Testis (tissue), 3 donors: Measurements from ENCODE around the gene PHF12. TPM values are rescaled to one million over a fixed set of nuclear protein-coding genes. Genes with fewer than 3 reads are reported as not detected.
A peak's percentile ranks its signal among the peaks of the same experiment; 100 is the strongest.

ENCODE experiments used
- DNase-seq: peaks from one replicate; pipeline ENCODE4 v3.0.0-alpha.2; 2019
- H3K27ac ChIP-seq, 2 donors: fragments of 200-600 bp; sonication (generic); one replicate each; pipeline ENCODE4 v1.5.1; 2019
- H3K27me3 ChIP-seq: fragments of 200-600 bp; sonication (generic); one replicate; pipeline ENCODE4 v1.5.1; 2019
- H3K36me3 ChIP-seq: fragments of 200-600 bp; sonication (generic); one replicate; pipeline ENCODE4 v1.5.1; 2017; ENCODE audit warnings: low read depth; ENCODE audit errors: missing control alignments
- H3K4me1 ChIP-seq: fragments of 200-600 bp; sonication (generic); one replicate; pipeline ENCODE4 v1.5.1; 2019
- H3K4me3 ChIP-seq, 2 donors: fragments of 200-600 bp; sonication (generic); one replicate each; pipeline ENCODE4 v1.5.1; 2017 to 2019
- H3K9me3 ChIP-seq: fragments of 200-600 bp; sonication (generic); one replicate; pipeline ENCODE4 v1.5.1; 2017
- POLR2A ChIP-seq: fragments of 450-650 bp; IDR thresholded peaks from one replicate; pipeline ENCODE4 v1.6.1; 2017; ENCODE audit warnings: antibody characterized with exemption, mild to moderate bottlenecking, moderate library complexity
- WGBS, 2 donors: methylation state at CpG; one replicate each; pipeline ENCODE4 v1.1.5; 2018; 5-methylcytosine and 5-hydroxymethylcytosine counted together
- intact Hi-C: fragments of 100-400 bp; cut with DNase I; formaldehyde crosslinking; loops from one replicate; pipeline ENCODE4 v1.15.1; 2023; ENCODE audit warnings: low total_unique reads
- polyA plus RNA-seq: library from polyadenylated mRNA; stranded (reverse); fragments of 350-450 nt; fragmentation: Illumina TruSeq; extraction: RNeasy Lipid Tissue Mini Kit (QIAGEN cat#74804); gene quantifications from one replicate; pipeline ENCODE4 v1.2.3, GENCODE V29; 2014; ENCODE audit warnings: low read depth, low replicate concordance; ENCODE audit not compliant: insufficient read depth
- total RNA-seq, 2 donors: library from RNA; depleted of rRNA; stranded (reverse); fragments of >200 nt; gene quantifications; one replicate each; pipeline ENCODE4 v1.2.3, GENCODE V29; 2016
- TF ChIP-seq, protein P1 (sequence below), 3 experiments: fragments of 450-650 bp in 2 of 3; fragments of 200-600 bp in 1 of 3; sonication (generic) in 1 of 3; IDR thresholded peaks; one replicate each; pipeline ENCODE4 v1.5.1; 2016 to 2019; ENCODE audit warnings: antibody characterized with exemption in 3 of 3, mild to moderate bottlenecking in 2 of 3, moderate library complexity in 1 of 3

PHF12 gene
- total and polyA plus RNA-seq, 3 donors from 2014 or later, result 38.8 to 85.3 (median 82.4) TPM

GRCh38 chr17:28898527-28898955 lies 52.8 kb downstream of the PHF12 start:
- Histone ChIP-seq H3K9me3 (no peaks in the 10 kb centered on the region), H3K36me3 (no peaks in the 10 kb centered on the region), H3K4me1 (peaks cover 30% of the 10 kb centered on the region), H3K4me3 (no peak overlapping the region), H3K27ac (no peak overlapping the region), H3K27me3 (no peaks in the 10 kb centered on the region)
- TF ChIP-seq, protein P1, sequence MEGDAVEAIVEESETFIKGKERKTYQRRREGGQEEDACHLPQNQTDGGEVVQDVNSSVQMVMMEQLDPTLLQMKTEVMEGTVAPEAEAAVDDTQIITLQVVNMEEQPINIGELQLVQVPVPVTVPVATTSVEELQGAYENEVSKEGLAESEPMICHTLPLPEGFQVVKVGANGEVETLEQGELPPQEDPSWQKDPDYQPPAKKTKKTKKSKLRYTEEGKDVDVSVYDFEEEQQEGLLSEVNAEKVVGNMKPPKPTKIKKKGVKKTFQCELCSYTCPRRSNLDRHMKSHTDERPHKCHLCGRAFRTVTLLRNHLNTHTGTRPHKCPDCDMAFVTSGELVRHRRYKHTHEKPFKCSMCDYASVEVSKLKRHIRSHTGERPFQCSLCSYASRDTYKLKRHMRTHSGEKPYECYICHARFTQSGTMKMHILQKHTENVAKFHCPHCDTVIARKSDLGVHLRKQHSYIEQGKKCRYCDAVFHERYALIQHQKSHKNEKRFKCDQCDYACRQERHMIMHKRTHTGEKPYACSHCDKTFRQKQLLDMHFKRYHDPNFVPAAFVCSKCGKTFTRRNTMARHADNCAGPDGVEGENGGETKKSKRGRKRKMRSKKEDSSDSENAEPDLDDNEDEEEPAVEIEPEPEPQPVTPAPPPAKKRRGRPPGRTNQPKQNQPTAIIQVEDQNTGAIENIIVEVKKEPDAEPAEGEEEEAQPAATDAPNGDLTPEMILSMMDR (IDR thresholded peaks at IDR 0.05), result no peak
- no peak for TF ChIP-seq POLR2A
- no peak for DNase-seq
- intact Hi-C loops, result no loop called here
- 77 to 86% methylated on average over 2 to 12 of the region's 12 CpGs for WGBS, 2 donors

- H3K9me3 ChIP-seq, result no peaks in the 10 kb centered on the region
- no peaks in the 10 kb centered on the region for H3K36me3 ChIP-seq
- intact Hi-C loops, result no loop called here
- DNase-seq, result peak; percentile 58
- H3K27me3 ChIP-seq, result no peaks in the 10 kb centered on the region
- 24 to 25% methylated on average over 14 to 17 of the region's 23 CpGs for WGBS, 2 donors
- H3K4me1 ChIP-seq, result peaks cover 26% of the 10 kb centered on the region
- H3K27ac ChIP-seq, result peak overlapping the region; percentile 87 to 91
- H3K4me3 ChIP-seq, result peak overlapping the region; percentile 80 to 81
- TF ChIP-seq, protein P1 (IDR thresholded peaks at IDR 0.05), result no peak
- no peak for TF ChIP-seq POLR2A
Measured at GRCh38 chr17:28897769-28898526, 53.4 kb downstream of the PHF12 start.

DNA sequence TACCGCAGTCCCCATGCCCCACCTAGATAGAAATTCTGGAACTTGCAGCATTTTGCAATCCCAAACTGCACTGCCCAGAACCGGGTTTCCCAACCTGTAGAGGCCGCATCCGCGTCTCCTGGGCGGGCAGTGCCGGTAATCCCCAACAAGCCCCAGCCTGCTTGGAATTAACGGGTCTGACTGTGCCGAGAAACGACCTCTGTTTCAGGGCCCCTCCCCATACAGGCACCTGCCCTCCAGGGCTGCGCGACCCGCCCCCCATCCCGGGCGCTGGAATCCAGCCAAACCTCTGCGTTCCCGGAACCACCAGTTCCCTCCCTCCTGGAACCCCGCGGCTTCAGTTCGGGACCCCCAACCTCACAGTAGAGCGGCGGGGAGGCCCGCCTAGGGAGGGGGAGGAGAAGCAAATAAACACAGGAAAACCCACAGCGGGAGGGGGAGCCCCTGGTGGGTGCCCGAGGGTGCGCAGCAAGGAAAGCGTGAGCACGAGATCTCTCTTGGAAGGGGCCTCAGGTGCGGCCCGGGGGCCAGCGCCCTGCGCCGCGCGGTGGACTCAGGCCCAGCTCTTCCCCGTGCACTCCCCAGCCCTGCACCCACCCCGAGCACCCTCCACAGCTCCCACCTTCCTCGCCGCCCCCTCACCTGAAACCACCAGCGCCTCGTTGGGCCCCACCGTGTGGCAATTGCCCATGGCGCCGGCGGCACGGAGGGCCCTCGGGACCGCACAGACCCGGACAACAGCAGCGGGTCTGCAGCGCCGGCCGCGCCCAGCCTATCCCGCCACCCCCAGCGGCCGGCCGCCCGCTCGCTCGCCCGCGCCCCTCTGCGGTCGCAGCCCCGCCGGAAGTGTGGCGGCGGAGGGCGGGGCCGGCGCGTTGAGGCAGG lies 54.2 kb downstream of the PHF12 start, which contains the start of gene FLOT2:
FLOT2 (minus strand) TSS at position 850 of the 885 bp plus-strand sequence; CDS start at position 691, 159 bp downstream.
- intact Hi-C loops, result no loop called here
- peak; percentile 64 for DNase-seq
- Histone ChIP-seq H3K9me3 (no peaks in the 10 kb centered on the region), H3K4me3 (peak within 1 kb of the TSS; percentile 80 to 81), H3K4me1 (peaks cover 26% of the 10 kb centered on the region), H3K36me3 (no peaks in the 10 kb centered on the region), H3K27ac (peak within 1 kb of the TSS; percentile 87 to 91), H3K27me3 (no peaks in the 10 kb centered on the region)
- TF ChIP-seq, protein P1 (IDR thresholded peaks at IDR 0.05), result peak in 2 of 3 experiments; percentile 9 to 24
- no peak for TF ChIP-seq POLR2A
- 0 to 1% methylated on average over 25 to 41 of the region's 73 CpGs for WGBS, 2 donors

- H3K36me3 ChIP-seq, result no peaks in the 10 kb centered on the region
- H3K4me1 ChIP-seq, result peaks cover 20% of the 10 kb centered on the region
- intact Hi-C loops, result no loop called here
- DNase-seq, result no peak
- no peaks in the 10 kb centered on the region for H3K27me3 ChIP-seq
- H3K4me3 ChIP-seq, result peak overlapping the region; percentile 80 to 81
- no peaks in the 10 kb centered on the region for H3K9me3 ChIP-seq
- TF ChIP-seq POLR2A, result no peak
- TF ChIP-seq, protein P1 (IDR thresholded peaks at IDR 0.05), result no peak
- 11 to 15% methylated on average over 5 of the region's 5 CpGs for WGBS, 2 donors
- H3K27ac ChIP-seq, result peak overlapping the region; percentile 87 to 91
Measured at GRCh38 chr17:28896491-28896883, 54.8 kb downstream of the PHF12 start.
